PFSK-1 (cell line): ENCODE results near the gene PRSS53.

Experiments
- POLR2AphosphoS5 ChIP-seq: IDR thresholded peaks from 2 replicates; pipeline ENCODE4 v1.6.1; 2012; ENCODE audit warnings: low read depth, mild to moderate bottlenecking, control low read depth, low read length, moderate library complexity
- SIN3A ChIP-seq: IDR thresholded peaks from 2 replicates; pipeline ENCODE4 v1.6.1; 2012; ENCODE audit warnings: mild to moderate bottlenecking, low read length, moderate library complexity, borderline replicate concordance; ENCODE audit not compliant: insufficient read depth
- TF ChIP-seq, protein P1 (sequence below), 2 experiments: IDR thresholded peaks; 2 replicates each; pipeline versions ENCODE4 v1.6.1 to v1.8.0; 2011 to 2012; ENCODE audit warnings: low read depth in 2 of 2, low read length in 2 of 2, control low read depth in 1 of 2, inconsistent platforms in 1 of 2, mild to moderate bottlenecking in 1 of 2, moderate library complexity in 1 of 2; ENCODE audit not compliant: insufficient read depth in 1 of 2

- TF ChIP-seq POLR2AphosphoS5 (no peak), SIN3A (no peak)
- TF ChIP-seq, protein P1, sequence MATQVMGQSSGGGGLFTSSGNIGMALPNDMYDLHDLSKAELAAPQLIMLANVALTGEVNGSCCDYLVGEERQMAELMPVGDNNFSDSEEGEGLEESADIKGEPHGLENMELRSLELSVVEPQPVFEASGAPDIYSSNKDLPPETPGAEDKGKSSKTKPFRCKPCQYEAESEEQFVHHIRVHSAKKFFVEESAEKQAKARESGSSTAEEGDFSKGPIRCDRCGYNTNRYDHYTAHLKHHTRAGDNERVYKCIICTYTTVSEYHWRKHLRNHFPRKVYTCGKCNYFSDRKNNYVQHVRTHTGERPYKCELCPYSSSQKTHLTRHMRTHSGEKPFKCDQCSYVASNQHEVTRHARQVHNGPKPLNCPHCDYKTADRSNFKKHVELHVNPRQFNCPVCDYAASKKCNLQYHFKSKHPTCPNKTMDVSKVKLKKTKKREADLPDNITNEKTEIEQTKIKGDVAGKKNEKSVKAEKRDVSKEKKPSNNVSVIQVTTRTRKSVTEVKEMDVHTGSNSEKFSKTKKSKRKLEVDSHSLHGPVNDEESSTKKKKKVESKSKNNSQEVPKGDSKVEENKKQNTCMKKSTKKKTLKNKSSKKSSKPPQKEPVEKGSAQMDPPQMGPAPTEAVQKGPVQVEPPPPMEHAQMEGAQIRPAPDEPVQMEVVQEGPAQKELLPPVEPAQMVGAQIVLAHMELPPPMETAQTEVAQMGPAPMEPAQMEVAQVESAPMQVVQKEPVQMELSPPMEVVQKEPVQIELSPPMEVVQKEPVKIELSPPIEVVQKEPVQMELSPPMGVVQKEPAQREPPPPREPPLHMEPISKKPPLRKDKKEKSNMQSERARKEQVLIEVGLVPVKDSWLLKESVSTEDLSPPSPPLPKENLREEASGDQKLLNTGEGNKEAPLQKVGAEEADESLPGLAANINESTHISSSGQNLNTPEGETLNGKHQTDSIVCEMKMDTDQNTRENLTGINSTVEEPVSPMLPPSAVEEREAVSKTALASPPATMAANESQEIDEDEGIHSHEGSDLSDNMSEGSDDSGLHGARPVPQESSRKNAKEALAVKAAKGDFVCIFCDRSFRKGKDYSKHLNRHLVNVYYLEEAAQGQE (IDR thresholded peaks at IDR 0.05; ENCODE audit: insufficient read depth in 1 of 2, low read depth in 2 of 2, low read length in 2 of 2): no peak
Measured at GRCh38 chr16:31050280-31051030, 38.3 kb downstream of the PRSS53 start.
